ENCODE results near the gene MT1HL1. TPM values are rescaled to one million over a fixed set of nuclear protein-coding genes. Genes with fewer than 3 reads are reported as not detected.

Gene MT1HL1
- total RNA-seq, result not detected

DNA sequence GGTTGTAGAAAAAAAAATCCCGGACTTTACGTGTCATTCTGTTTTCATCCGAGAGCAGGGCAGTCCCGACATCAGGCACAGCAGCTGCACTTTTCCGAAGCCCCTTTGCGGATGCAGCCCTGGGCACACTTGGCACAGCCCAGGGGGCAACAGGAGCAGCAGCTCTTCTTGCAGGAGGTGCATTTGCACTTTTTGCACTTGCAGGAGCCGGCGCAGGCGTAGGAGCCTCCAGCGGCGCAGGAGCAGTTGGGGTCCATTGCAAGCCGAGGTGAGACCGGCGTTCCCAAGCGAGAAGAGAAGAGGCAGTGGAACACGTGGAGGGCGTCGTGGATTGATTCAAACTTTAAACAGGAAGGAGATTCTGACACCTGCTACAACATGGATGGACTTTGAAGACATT, at the start of gene MT1HL1:
Gene MT1HL1, minus strand, starts transcription at position 326 of the 400 bp plus-strand sequence. Its CDS starts 69 bp downstream, at position 257.
- Histone ChIP-seq H3K4me1 (ENCODE audit: control insufficient read depth in 3 of 3, insufficient read depth in 3 of 3, low read length in 3 of 3) (no peaks in the 10 kb centered on the region), H3K9me3 (ENCODE audit: control insufficient read depth in 3 of 3, low read length in 3 of 3) (no peaks in the 10 kb centered on the region), H3K9ac (ENCODE audit: low read depth in 1 of 3, low read length in 3 of 3) (no peak within 1 kb of the TSS), H3K27me3 (ENCODE audit: control insufficient read depth in 3 of 3, insufficient read depth in 3 of 3, low read length in 3 of 3) (peaks cover 0 to 2% (median 0%) of the 10 kb centered on the region in 3 donors), H3K4me3 (ENCODE audit: low read length in 3 of 3) (no peak within 1 kb of the TSS), H3K36me3 (ENCODE audit: control insufficient read depth in 3 of 3, insufficient read depth in 3 of 3, low read length in 3 of 3) (no peaks in the 10 kb centered on the region), H3K27ac (ENCODE audit: low read depth, low read length) (no peak within 1 kb of the TSS)

GRCh38 chr1:237050915-237051314, 46.7 kb upstream of the MT1HL1 start:
- no peaks in the 10 kb centered on the region for H3K36me3 ChIP-seq (ENCODE audit: control insufficient read depth in 3 of 3, insufficient read depth in 3 of 3, low read length in 3 of 3)
- H3K9ac ChIP-seq (ENCODE audit: low read depth in 1 of 3, low read length in 3 of 3), result no peak overlapping the region
- no peaks in the 10 kb centered on the region for H3K9me3 ChIP-seq (ENCODE audit: control insufficient read depth in 3 of 3, low read length in 3 of 3)
- H3K27ac ChIP-seq (ENCODE audit: low read depth, low read length), result no peak overlapping the region
- H3K4me3 ChIP-seq (ENCODE audit: low read length in 3 of 3), result no peak overlapping the region
- peaks cover 3 to 9% (median 4%) of the 10 kb centered on the region in 3 donors for H3K27me3 ChIP-seq (ENCODE audit: control insufficient read depth in 3 of 3, insufficient read depth in 3 of 3, low read length in 3 of 3)
- H3K4me1 ChIP-seq (ENCODE audit: control insufficient read depth in 3 of 3, insufficient read depth in 3 of 3, low read length in 3 of 3), result no peaks in the 10 kb centered on the region

DNA sequence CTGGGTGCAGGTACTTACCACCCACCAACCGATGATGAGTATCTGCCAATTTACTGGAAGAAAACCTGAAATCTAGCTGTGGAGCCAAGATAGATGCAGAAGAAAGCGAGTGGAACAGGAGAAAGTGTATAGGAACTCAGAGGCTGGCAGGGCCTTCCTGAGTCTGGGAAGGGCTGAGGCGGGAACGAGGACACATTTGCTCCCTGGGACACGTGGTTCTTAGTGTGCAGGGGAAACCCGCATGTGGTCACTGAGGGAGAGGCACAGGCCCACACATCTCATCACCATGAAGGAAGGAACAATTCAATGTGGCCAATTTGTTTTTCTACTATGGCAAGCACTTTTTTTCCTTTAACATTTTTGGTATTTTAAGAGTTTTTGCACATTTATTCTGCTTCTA, 45.9 kb upstream of the MT1HL1 start:
- H3K9ac ChIP-seq (ENCODE audit: low read depth in 1 of 3, low read length in 3 of 3), result no peak overlapping the region
- no peaks in the 10 kb centered on the region for H3K9me3 ChIP-seq (ENCODE audit: control insufficient read depth in 3 of 3, low read length in 3 of 3)
- no peaks in the 10 kb centered on the region for H3K4me1 ChIP-seq (ENCODE audit: control insufficient read depth in 3 of 3, insufficient read depth in 3 of 3, low read length in 3 of 3)
- H3K27ac ChIP-seq (ENCODE audit: low read depth, low read length), result no peak overlapping the region
- H3K36me3 ChIP-seq (ENCODE audit: control insufficient read depth in 3 of 3, insufficient read depth in 3 of 3, low read length in 3 of 3), result no peaks in the 10 kb centered on the region
- peaks cover 3 to 9% (median 5%) of the 10 kb centered on the region in 3 donors for H3K27me3 ChIP-seq (ENCODE audit: control insufficient read depth in 3 of 3, insufficient read depth in 3 of 3, low read length in 3 of 3)
- no peak overlapping the region for H3K4me3 ChIP-seq (ENCODE audit: low read length in 3 of 3)

- no peak overlapping the region for H3K4me3 ChIP-seq (ENCODE audit: low read length in 3 of 3)
- H3K27me3 ChIP-seq (ENCODE audit: control insufficient read depth in 3 of 3, insufficient read depth in 3 of 3, low read length in 3 of 3), result peaks cover 3 to 15% (median 6%) of the 10 kb centered on the region in 3 donors
- no peak overlapping the region for H3K27ac ChIP-seq (ENCODE audit: low read depth, low read length)
- H3K4me1 ChIP-seq (ENCODE audit: control insufficient read depth in 3 of 3, insufficient read depth in 3 of 3, low read length in 3 of 3), result no peaks in the 10 kb centered on the region
- H3K9ac ChIP-seq (ENCODE audit: low read depth in 1 of 3, low read length in 3 of 3), result no peak overlapping the region
- H3K9me3 ChIP-seq (ENCODE audit: control insufficient read depth in 3 of 3, low read length in 3 of 3), result no peaks in the 10 kb centered on the region
- no peaks in the 10 kb centered on the region for H3K36me3 ChIP-seq (ENCODE audit: control insufficient read depth in 3 of 3, insufficient read depth in 3 of 3, low read length in 3 of 3)
Measured at GRCh38 chr1:237048803-237049202, 44.6 kb upstream of the MT1HL1 start.

DNA sequence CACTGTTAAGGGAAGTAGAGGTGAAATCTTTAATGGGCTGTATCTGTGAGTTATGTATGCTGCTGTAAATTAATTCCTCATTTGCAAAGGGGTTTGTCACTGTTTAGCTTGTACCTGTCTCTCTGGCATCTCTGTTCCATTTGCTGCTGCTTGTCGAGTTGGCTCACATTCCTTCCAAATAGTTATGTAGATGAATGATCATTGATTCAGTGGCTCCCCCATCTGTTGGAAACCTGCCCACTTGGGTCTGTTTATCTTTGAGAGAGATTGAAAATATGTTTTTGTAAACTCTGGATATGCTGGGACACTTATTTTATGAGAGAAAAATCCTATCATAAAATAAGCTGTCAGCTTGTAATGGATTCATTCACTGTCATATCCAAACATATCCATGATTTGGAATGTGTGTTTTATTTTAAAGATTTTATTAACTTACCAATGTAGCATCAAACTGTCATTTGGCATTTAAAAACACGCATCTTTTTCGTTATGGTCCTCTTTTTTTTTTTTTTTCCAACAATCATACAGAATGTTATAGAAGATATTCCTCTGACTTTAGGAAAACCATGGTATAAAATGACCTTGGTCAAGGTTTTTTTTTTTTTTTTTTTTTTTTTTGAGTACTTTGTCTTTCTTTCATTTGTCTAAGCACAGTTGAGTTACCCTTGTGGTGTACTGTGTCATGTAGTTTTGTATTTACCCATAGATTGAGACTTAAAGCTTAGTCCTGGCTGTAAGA, 41.2 kb upstream of the MT1HL1 start:
- Histone ChIP-seq H3K9me3 (ENCODE audit: control insufficient read depth in 3 of 3, low read length in 3 of 3) (peaks cover 0 to 5% (median 0%) of the 10 kb centered on the region in 3 donors), H3K36me3 (ENCODE audit: control insufficient read depth in 3 of 3, insufficient read depth in 3 of 3, low read length in 3 of 3) (no peaks in the 10 kb centered on the region), H3K4me3 (ENCODE audit: low read length in 3 of 3) (no peak overlapping the region), H3K27ac (ENCODE audit: low read depth, low read length) (no peak overlapping the region), H3K27me3 (ENCODE audit: control insufficient read depth in 3 of 3, insufficient read depth in 3 of 3, low read length in 3 of 3) (peaks cover 24 to 47% (median 28%) of the 10 kb centered on the region in 3 donors), H3K9ac (ENCODE audit: low read depth in 1 of 3, low read length in 3 of 3) (no peak overlapping the region), H3K4me1 (ENCODE audit: control insufficient read depth in 3 of 3, insufficient read depth in 3 of 3, low read length in 3 of 3) (peaks cover 2 to 9% (median 3%) of the 10 kb centered on the region in 3 donors)

DNA sequence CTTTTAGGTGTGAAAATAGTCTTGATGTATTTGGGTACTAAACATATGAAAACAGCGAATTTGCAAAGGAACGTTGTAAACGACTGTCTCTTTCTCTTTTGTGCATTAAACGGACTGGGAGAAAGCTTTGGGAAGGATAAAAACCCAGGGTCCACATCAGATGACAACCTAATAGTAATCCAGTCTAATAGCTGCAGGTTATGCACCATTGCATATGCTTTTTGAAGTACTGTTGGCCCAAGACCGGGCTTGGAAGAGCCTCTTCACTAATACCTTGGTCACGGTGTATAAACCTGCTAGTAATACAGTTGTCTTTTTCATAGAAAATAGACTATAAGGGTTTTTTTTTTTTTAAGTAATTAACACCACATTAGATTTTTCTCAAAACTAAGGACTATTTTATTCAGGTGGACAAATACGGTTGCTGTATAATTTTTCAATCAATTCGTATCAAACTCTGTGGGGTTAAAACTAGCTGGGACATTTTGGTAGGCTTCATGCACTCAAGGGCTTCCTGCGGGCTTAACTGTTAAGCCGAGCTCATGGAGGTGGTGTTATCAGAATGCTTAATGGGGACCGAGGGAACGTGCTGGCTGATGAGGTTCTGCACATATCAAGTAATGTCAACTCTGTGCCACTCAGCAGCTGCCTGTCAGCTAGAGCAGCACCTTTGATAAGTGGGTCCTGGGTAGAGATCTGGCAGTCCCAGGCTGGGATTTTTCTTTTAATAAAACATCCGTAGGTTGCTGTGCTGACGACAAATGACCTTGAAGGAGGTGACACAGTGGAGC, 39.8 kb upstream of the MT1HL1 start:
- Histone ChIP-seq H3K9ac (ENCODE audit: low read depth in 1 of 3, low read length in 3 of 3) (no peak overlapping the region), H3K36me3 (ENCODE audit: control insufficient read depth in 3 of 3, insufficient read depth in 3 of 3, low read length in 3 of 3) (no peaks in the 10 kb centered on the region), H3K27me3 (ENCODE audit: control insufficient read depth in 3 of 3, insufficient read depth in 3 of 3, low read length in 3 of 3) (peaks cover 26 to 48% (median 28%) of the 10 kb centered on the region in 3 donors), H3K9me3 (ENCODE audit: control insufficient read depth in 3 of 3, low read length in 3 of 3) (peaks cover 0 to 5% (median 0%) of the 10 kb centered on the region in 3 donors), H3K4me3 (ENCODE audit: low read length in 3 of 3) (no peak overlapping the region), H3K27ac (ENCODE audit: low read depth, low read length) (no peak overlapping the region), H3K4me1 (ENCODE audit: control insufficient read depth in 3 of 3, insufficient read depth in 3 of 3, low read length in 3 of 3) (peaks cover 2 to 9% (median 3%) of the 10 kb centered on the region in 3 donors)

DNA sequence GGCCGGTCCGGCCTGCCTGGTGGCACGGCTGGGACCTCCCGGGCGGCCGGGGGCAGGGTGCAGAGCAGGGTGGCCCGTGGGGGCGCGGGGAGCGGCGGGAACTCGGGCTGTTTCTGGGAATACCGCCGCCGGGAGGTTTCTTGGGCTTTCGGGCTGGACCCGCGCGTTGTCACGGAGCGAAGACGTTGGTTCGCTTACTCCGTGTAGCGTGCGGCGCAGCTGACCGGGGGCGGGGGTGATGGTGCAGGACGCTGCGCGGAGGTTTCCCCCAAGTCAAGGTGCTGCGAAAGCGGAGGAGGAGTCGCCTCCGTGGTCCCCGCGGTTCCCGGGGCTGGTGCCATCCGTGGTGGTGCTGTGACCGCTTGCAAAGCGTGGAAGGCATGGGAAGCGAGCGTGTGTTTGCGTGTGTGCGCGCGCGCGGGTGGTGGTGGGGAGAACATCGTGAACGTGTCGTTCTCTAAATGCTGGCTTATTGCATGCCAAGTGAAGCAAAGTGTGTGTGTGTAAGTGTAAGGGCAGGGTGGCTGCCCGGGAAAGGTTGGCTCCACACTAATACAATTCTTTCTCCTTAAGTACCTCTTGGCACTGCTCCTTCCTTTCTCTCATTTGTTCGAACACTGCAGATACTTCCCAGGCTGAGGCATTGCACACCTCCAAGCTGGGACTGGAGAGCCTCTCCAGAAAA, 38.8 kb upstream of the MT1HL1 start:
- no peak overlapping the region for H3K27ac ChIP-seq (ENCODE audit: low read depth, low read length)

DNA sequence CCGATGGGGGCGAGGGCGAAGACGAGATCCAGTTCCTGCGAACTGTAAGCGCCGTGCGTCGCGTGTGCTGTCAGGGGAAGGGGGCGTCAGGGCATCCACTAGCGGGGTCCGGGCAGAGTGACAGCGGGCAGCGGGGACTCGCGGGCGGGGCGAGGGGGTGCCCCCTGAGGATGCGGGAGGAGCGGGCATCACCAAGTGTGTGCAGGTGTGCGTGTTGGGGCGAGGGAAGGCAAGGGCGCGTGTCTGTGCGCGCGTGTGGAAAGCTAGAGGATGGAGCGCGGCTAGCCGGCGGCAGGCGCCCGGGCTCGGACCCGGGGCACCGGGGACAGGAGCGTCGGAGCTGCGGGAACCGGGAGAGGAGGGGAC, 38.3 kb upstream of the MT1HL1 start:
- no peak overlapping the region for H3K27ac ChIP-seq (ENCODE audit: low read depth, low read length)
- H3K27me3 ChIP-seq (ENCODE audit: control insufficient read depth in 3 of 3, insufficient read depth in 3 of 3, low read length in 3 of 3), result peaks cover 23 to 43% (median 28%) of the 10 kb centered on the region in 3 donors
- H3K4me1 ChIP-seq (ENCODE audit: control insufficient read depth in 3 of 3, insufficient read depth in 3 of 3, low read length in 3 of 3), result peaks cover 2 to 9% (median 3%) of the 10 kb centered on the region in 3 donors

More for the DNA sequence above, 38.8 kb upstream of the MT1HL1 start:
- H3K9ac ChIP-seq (ENCODE audit: low read depth in 1 of 3, low read length in 3 of 3), result no peak overlapping the region
- peaks cover 24 to 47% (median 28%) of the 10 kb centered on the region in 3 donors for H3K27me3 ChIP-seq (ENCODE audit: control insufficient read depth in 3 of 3, insufficient read depth in 3 of 3, low read length in 3 of 3)
- H3K4me3 ChIP-seq (ENCODE audit: low read length in 3 of 3), result peak overlapping the region; percentile 23 to 51 (median 49)
- no peaks in the 10 kb centered on the region for H3K36me3 ChIP-seq (ENCODE audit: control insufficient read depth in 3 of 3, insufficient read depth in 3 of 3, low read length in 3 of 3)
- peaks cover 0 to 5% (median 2%) of the 10 kb centered on the region in 3 donors for H3K9me3 ChIP-seq (ENCODE audit: control insufficient read depth in 3 of 3, low read length in 3 of 3)
- H3K4me1 ChIP-seq (ENCODE audit: control insufficient read depth in 3 of 3, insufficient read depth in 3 of 3, low read length in 3 of 3), result peaks cover 2 to 9% (median 3%) of the 10 kb centered on the region in 3 donors

GRCh38 chr1:237041795-237042525, 37.7 kb upstream of the MT1HL1 start, which contains the start of gene RYR2:
Gene RYR2 (plus strand): TSS chr1:237042184. CDS start chr1:237042522, 338 bp downstream.
- no peaks in the 10 kb centered on the region for H3K36me3 ChIP-seq (ENCODE audit: control insufficient read depth in 3 of 3, insufficient read depth in 3 of 3, low read length in 3 of 3)
- H3K4me1 ChIP-seq (ENCODE audit: control insufficient read depth in 3 of 3, insufficient read depth in 3 of 3, low read length in 3 of 3), result peaks cover 2 to 9% (median 3%) of the 10 kb centered on the region in 3 donors
- peak within 1 kb of the TSS; percentile 23 to 51 (median 49) for H3K4me3 ChIP-seq (ENCODE audit: low read length in 3 of 3)
- peaks cover 23 to 41% (median 28%) of the 10 kb centered on the region in 3 donors for H3K27me3 ChIP-seq (ENCODE audit: control insufficient read depth in 3 of 3, insufficient read depth in 3 of 3, low read length in 3 of 3)
- no peak within 1 kb of the TSS for H3K27ac ChIP-seq (ENCODE audit: low read depth, low read length)
- no peak within 1 kb of the TSS for H3K9ac ChIP-seq (ENCODE audit: low read depth in 1 of 3, low read length in 3 of 3)
- peaks cover 0 to 5% (median 2%) of the 10 kb centered on the region in 3 donors for H3K9me3 ChIP-seq (ENCODE audit: control insufficient read depth in 3 of 3, low read length in 3 of 3)

More for the DNA sequence above, 38.3 kb upstream of the MT1HL1 start:
- Histone ChIP-seq H3K4me3 (ENCODE audit: low read length in 3 of 3) (peak overlapping the region in 2 of 3 donors; percentile 49 to 51), H3K9me3 (ENCODE audit: control insufficient read depth in 3 of 3, low read length in 3 of 3) (peaks cover 0 to 5% (median 2%) of the 10 kb centered on the region in 3 donors), H3K36me3 (ENCODE audit: control insufficient read depth in 3 of 3, insufficient read depth in 3 of 3, low read length in 3 of 3) (no peaks in the 10 kb centered on the region), H3K9ac (ENCODE audit: low read depth in 1 of 3, low read length in 3 of 3) (no peak overlapping the region)
